Endometrial microvascular endothelial cells (primary cell): Measurements from ENCODE around the gene PURA. TPM values are rescaled to one million over a fixed set of nuclear protein-coding genes. Genes with fewer than 3 reads are reported as not detected.
"Not testable (repeated sequence)": the region's sequence is repeated elsewhere in the genome, so short reads cannot be mapped to it uniquely, and the experiment has no call there.

Source experiments
- in situ Hi-C: cut with HindIII; loops from 2 replicates; pipeline ENCODE4 v1.10.0; 2017; ENCODE audit warnings: low sequenced_read_pairs, low pct_unique_long_range_greater_than_20kb; ENCODE audit errors: inconsistent ontology term
- total RNA-seq: library from RNA; depleted of rRNA; stranded (reverse); fragments of >200 nt; gene quantifications from one replicate; pipeline ENCODE4 v1.2.3, GENCODE V29; 2015; ENCODE audit errors: inconsistent ontology term

PURA gene
- total RNA-seq, 1 donor from 2014 or later: 5.1 TPM

GRCh38 chr5:140152022-140152999 is 38.4 kb downstream of the PURA start:
- in situ Hi-C loops: no loop called here

- in situ Hi-C loops: no loop called here
These were observed 39.3 kb downstream of the PURA start for GRCh38 chr5:140153255-140153654.

GRCh38 chr5:140153905-140154304 is 40.0 kb downstream of the PURA start:
- in situ Hi-C loops: no loop called here

GRCh38 chr5:140154710-140155381 is 40.9 kb downstream of the PURA start:
- in situ Hi-C loops: not testable (repeated sequence)

GRCh38 chr5:140157032-140157781 is 43.3 kb downstream of the PURA start:
- in situ Hi-C loops: no loop called here

- in situ Hi-C loops: no loop called here
These were observed 45.4 kb downstream of the PURA start for GRCh38 chr5:140159014-140159927.

GRCh38 chr5:140162275-140162674 is 48.4 kb downstream of the PURA start:
- in situ Hi-C loops: no loop called here

GRCh38 chr5:140162781-140163180 is 48.9 kb downstream of the PURA start:
- in situ Hi-C loops: no loop called here

GRCh38 chr5:140165101-140165922 is 51.4 kb downstream of the PURA start:
- in situ Hi-C loops: no loop called here

GRCh38 chr5:140165923-140166270 is 52.0 kb downstream of the PURA start:
- in situ Hi-C loops: no loop called here

- in situ Hi-C loops: no loop called here
These were observed 53.0 kb downstream of the PURA start for GRCh38 chr5:140166911-140167310.

- in situ Hi-C loops: no loop called here
These were observed 54.5 kb downstream of the PURA start for GRCh38 chr5:140168371-140168770.

GRCh38 chr5:140169410-140169809 is 55.5 kb downstream of the PURA start:
- in situ Hi-C loops: no loop called here

- in situ Hi-C loops: no loop called here
These were observed 58.6 kb downstream of the PURA start for GRCh38 chr5:140172483-140172882.

GRCh38 chr5:140174014-140174413 is 60.1 kb downstream of the PURA start:
- in situ Hi-C loops: no loop called here

- in situ Hi-C loops: no loop called here
These were observed 60.8 kb downstream of the PURA start, which contains the start of gene CYSTM1 for GRCh38 chr5:140174465-140175366. Gene CYSTM1 (plus strand): TSS chr5:140175188. CDS start chr5:140194466, 19,278 bp downstream.
